Panc1 (cell line): ENCODE measurements around the gene ZBTB11.

ENCODE experiments used
- POLR2AphosphoS5 ChIP-seq: IDR thresholded peaks from 2 replicates; pipeline ENCODE4 v1.6.1; 2012; ENCODE audit warnings: mild to moderate bottlenecking, low read depth, low read length, moderate library complexity
- SIN3A ChIP-seq: IDR thresholded peaks from 2 replicates; pipeline ENCODE4 v1.6.1; 2012; ENCODE audit warnings: low read depth, mild to moderate bottlenecking, low read length, moderate library complexity, borderline replicate concordance; ENCODE audit not compliant: insufficient read depth
- TF ChIP-seq, protein P1 (sequence below): fragments of 450-650 bp; IDR thresholded peaks from 2 replicates; pipeline ENCODE4 v1.5.1; 2017; ENCODE audit warnings: mild to moderate bottlenecking
- TF ChIP-seq, protein P2 (sequence below), 2 experiments: IDR thresholded peaks; 2 replicates each; pipeline ENCODE4 v1.6.1; 2011 to 2012; ENCODE audit warnings: low read depth in 2 of 2, control low read depth in 1 of 2, low read length in 1 of 2, mild to moderate bottlenecking in 1 of 2, moderate library complexity in 1 of 2; ENCODE audit not compliant: insufficient read depth in 1 of 2

DNA sequence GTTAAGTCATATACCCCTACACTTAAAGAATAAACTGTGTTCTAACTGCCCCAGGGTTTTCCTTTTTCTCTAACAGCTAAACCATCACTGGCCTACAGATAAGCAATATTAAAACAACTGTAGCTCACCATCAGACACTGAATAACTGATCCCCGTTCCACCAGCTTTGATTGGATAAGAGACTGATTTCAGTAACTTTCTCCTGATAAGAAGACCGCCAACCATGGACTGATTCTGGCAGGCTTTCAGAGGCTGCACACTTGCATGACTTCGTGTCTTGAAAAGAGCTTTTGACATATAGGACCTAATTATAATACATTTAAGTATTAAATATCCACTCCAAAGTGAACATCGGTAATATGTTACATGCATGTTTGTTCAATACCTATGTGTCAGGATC, 32.2 kb upstream of the ZBTB11 start:
- TF ChIP-seq, protein P1, sequence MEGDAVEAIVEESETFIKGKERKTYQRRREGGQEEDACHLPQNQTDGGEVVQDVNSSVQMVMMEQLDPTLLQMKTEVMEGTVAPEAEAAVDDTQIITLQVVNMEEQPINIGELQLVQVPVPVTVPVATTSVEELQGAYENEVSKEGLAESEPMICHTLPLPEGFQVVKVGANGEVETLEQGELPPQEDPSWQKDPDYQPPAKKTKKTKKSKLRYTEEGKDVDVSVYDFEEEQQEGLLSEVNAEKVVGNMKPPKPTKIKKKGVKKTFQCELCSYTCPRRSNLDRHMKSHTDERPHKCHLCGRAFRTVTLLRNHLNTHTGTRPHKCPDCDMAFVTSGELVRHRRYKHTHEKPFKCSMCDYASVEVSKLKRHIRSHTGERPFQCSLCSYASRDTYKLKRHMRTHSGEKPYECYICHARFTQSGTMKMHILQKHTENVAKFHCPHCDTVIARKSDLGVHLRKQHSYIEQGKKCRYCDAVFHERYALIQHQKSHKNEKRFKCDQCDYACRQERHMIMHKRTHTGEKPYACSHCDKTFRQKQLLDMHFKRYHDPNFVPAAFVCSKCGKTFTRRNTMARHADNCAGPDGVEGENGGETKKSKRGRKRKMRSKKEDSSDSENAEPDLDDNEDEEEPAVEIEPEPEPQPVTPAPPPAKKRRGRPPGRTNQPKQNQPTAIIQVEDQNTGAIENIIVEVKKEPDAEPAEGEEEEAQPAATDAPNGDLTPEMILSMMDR: no peak
- TF ChIP-seq POLR2AphosphoS5: no peak
- TF ChIP-seq, protein P2, sequence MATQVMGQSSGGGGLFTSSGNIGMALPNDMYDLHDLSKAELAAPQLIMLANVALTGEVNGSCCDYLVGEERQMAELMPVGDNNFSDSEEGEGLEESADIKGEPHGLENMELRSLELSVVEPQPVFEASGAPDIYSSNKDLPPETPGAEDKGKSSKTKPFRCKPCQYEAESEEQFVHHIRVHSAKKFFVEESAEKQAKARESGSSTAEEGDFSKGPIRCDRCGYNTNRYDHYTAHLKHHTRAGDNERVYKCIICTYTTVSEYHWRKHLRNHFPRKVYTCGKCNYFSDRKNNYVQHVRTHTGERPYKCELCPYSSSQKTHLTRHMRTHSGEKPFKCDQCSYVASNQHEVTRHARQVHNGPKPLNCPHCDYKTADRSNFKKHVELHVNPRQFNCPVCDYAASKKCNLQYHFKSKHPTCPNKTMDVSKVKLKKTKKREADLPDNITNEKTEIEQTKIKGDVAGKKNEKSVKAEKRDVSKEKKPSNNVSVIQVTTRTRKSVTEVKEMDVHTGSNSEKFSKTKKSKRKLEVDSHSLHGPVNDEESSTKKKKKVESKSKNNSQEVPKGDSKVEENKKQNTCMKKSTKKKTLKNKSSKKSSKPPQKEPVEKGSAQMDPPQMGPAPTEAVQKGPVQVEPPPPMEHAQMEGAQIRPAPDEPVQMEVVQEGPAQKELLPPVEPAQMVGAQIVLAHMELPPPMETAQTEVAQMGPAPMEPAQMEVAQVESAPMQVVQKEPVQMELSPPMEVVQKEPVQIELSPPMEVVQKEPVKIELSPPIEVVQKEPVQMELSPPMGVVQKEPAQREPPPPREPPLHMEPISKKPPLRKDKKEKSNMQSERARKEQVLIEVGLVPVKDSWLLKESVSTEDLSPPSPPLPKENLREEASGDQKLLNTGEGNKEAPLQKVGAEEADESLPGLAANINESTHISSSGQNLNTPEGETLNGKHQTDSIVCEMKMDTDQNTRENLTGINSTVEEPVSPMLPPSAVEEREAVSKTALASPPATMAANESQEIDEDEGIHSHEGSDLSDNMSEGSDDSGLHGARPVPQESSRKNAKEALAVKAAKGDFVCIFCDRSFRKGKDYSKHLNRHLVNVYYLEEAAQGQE (IDR thresholded peaks at IDR 0.05; ENCODE audit: insufficient read depth in 1 of 2, low read depth in 2 of 2, low read length in 1 of 2): no peak
- no peak for TF ChIP-seq SIN3A
